GM18517 (cell line): Measurements from ENCODE around the gene TMPRSS11E.
"Not testable (repeated sequence)": the region's sequence is repeated elsewhere in the genome, so short reads cannot be mapped to it uniquely, and the experiment has no call there.

Experiments
- ATAC-seq: cut with Tn5 transposase; IDR thresholded peaks from one replicate; pipeline ENCODE4 v1.9.1; 2021; ENCODE audit warnings: mild to moderate bottlenecking, moderate library complexity; ENCODE audit not compliant: unreplicated experiment

The TMPRSS11E gene

GRCh38 chr4:68461790-68462189, 14.5 kb downstream of the TMPRSS11E start:
- ATAC-seq, result no peak

DNA sequence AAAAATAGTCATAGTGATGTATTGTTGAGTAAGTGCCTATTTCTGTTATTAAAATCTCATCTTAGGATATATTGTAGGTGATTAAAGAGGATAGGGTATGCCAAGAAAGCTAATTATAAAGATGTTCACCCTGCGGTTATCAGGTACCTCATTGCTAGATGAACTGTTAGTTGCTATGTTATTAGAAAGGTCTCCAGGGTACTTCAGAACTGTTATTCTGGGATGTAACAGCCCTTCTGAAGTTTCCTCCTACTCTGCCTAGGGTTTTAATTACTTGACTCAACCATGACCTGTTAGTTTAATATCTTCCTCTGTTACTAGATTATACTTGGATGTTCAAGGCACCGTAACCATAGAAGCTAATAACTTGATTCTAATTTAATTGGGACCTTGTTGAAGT, 15.4 kb downstream of the TMPRSS11E start:
- ATAC-seq, result no peak

- no peak for ATAC-seq
These were observed 16.5 kb downstream of the TMPRSS11E start for GRCh38 chr4:68463796-68464195.

- no peak for ATAC-seq
These were observed 17.8 kb downstream of the TMPRSS11E start for GRCh38 chr4:68465058-68465457.

DNA sequence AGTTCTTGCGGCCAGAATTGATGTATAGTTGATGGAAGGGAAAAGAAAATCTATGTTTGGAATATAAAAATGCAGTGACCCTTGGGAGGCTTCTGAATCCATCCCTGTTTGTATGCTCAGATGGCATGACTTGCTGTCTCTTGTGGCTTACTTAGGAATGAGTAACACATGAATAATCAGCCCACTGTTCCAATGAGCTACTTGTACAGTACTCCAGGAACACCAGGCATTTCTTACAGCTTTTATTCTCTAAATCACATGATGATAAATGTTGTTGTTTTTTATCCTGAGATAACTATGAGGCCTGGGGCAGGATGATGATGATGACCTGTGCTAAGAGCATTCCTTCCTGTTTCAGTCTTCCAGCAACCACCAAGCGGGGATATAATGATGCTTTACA, 18.9 kb downstream of the TMPRSS11E start:
- ATAC-seq, result no peak

- no peak for ATAC-seq
These were observed 19.5 kb downstream of the TMPRSS11E start for GRCh38 chr4:68466751-68467150.

DNA sequence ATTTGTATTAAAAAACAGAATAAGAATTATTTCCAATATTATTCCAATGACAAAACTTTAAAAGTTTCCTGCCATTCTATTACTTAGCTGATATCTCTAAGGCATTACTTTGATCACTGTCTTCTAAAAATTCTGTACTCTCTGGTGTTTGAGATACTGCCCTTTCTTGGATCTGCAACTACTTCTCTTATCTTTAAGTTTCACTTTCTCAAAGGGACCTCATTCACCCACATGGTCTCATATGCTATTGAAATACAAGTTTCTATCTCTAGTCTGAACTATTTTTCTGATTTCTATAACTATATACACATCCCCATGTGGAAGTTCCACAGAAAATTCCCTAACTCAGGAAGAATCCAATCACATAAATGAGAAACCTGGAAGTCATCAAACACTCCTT, 22.2 kb downstream of the TMPRSS11E start:
- ATAC-seq, result no peak

GRCh38 chr4:68476191-68476590, 28.9 kb downstream of the TMPRSS11E start:
- ATAC-seq, result no peak

DNA sequence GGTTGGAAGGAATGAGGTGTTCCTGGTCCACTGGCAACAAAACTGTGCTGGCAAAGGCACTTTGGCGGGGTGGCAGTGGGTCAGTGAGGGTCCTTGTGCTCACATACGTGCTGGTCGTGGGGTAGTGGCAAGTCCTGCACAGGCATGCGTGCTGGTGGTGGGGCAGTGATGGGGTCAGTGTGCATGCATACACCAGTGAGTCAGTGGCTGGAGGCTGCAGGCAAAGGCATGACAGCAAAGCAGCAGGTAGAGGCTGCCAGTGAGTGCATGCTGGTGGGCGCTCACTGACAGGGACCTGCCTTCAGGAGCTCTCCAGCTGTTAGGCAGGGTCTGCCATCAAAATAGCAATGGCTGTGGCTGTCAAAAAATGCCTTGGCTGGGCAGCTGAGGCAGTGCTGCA, 42.1 kb downstream of the TMPRSS11E start:
- ATAC-seq, result no peak

DNA sequence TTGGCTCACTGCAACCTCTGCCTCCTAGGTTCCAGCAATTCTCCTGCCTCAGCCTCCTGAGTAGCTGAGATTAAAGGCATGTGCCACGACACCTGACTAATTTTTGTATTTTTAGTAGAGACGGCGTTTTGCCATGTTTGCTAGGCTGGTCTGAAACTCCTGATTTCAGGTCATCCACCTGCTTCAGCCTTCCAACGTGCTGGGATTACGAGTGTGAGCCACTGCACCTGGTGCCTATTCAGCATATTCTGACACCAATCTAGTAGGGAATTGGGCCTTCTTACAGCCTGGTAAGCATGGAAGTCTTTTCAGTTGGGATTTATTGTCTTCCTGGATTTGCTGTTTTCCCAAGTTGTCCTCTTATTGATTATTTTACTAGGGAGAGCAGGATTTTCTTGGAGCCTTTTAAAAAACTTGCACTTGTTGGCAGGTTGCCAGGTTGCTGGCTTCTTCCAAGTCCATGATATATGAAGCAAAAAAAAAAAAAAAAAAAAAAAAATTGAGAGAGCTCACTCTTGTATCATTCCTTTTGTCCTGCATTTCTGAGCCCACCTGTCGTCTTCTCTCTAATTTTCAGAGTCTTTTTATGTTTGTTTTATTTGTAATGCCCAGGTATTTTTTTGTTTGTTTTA, 43.7 kb downstream of the TMPRSS11E start:
- ATAC-seq, result no peak

GRCh38 chr4:68494688-68495087, 47.4 kb downstream of the TMPRSS11E start:
- no peak for ATAC-seq

DNA sequence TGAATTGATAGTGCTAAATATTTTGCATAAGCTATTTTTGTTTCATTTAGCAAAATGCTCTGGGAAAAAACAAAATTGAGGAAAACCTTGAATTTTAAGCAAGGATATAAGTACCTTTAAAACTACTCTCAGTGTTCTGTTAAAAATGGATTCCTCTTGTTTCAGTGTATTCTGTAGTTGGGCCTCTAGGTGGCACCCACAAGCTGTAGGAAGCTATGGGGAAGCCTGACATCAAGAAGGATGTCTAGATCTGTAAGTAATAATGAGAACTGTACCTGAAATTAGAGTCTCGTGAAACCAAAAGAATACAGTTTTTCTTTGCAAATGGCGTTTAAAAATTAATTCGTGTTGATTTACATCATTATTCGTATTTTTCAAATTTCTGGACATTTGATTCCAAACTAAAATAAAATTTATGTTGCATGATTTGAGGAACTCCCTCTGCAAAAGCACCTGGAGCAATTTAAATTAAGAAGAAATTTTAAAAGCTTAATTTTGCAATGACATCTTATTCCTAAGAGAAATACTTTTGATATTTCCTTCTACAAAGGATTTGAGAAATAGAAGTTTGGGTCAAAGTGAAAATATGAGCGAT, 51.2 kb downstream of the TMPRSS11E start:
- peak; percentile 85 for ATAC-seq

- ATAC-seq, result no peak
These were observed 51.8 kb downstream of the TMPRSS11E start for GRCh38 chr4:68499021-68499420.

DNA sequence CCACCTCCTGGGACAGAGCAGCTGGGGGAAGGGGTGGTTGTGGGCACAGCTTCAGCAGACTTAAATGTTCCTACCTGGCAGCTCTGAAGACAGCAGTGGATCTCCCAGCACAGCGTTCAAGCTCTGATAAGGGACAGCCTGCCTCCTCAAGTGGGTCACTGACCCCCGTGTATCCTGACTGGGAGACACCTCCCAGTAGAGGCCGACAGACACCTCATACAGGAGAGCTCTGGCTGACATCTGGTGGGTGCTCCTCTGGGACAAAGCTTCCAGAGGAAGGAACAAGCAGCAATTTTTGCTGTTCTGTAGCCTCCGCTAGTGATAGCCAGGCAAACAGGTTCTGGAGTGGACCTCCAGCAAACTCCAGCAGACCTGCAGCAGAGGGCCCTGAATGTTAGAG, 56.2 kb downstream of the TMPRSS11E start:
- ATAC-seq, result not testable (repeated sequence)

DNA sequence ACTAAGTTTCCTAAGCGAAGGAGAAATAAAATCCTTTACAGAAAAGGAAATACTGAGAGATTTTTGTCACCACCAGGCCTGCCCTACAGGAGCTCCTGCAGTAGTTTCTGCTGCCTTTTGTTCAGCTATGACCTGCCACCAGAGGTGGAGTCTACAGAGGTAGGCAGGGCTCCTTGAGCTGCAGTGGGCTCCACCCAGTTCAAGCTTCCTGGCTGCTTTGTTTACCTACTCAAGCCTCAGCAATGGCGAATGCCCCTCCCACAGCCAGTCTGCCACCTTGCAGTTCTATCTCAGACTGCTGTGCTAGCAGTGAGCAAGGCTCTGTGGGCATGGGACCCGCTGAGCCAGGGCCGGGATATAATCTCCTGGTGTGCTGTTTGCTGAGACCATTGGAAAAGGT, 57.6 kb downstream of the TMPRSS11E start:
- not testable (repeated sequence) for ATAC-seq

GRCh38 chr4:68505452-68505851, 58.2 kb downstream of the TMPRSS11E start:
- not testable (repeated sequence) for ATAC-seq

DNA sequence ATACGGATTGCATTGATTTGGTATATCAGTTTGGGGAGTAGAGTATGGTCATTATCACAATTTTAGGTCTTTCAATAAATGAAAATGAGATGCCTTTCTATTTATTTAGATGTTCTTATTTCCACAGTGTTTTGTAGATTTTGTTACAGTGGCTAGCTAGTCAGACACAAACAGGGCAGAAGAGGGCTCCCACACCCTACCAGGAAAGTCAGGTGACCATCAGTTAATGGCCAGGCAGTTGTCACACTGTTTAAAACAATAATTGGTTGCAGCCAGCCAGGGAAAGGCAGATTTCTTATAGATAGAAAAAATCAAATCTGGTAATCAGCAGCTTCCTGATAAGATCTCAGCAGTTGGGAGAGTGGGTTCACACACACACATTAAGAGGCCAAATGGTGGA, 71.6 kb downstream of the TMPRSS11E start:
- ATAC-seq, result no peak

GRCh38 chr4:68520985-68521384, 73.7 kb downstream of the TMPRSS11E start:
- no peak for ATAC-seq

- ATAC-seq, result not testable (repeated sequence)
These were observed 75.0 kb downstream of the TMPRSS11E start for GRCh38 chr4:68522232-68522631.

DNA sequence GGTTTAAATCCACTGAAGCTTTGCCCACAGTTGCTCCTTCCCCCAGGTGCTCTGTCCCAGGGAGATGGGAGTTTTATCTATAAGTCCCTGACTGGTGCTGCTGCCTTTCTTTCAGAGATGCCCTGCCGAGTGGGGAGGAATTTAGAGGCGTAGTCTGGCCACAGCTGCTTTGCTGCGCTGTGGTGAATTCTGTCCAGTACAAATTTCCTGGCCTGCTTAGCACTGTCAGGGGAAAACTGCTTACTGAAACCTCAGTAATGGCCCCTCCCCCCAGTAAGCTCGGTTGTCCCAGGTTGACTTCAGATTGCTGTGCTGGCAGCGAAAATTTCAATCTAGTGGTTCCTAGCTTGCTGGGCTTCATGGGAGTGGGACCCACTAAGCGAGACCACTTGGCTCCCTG, 88.7 kb downstream of the TMPRSS11E start:
- ATAC-seq, result no peak

DNA sequence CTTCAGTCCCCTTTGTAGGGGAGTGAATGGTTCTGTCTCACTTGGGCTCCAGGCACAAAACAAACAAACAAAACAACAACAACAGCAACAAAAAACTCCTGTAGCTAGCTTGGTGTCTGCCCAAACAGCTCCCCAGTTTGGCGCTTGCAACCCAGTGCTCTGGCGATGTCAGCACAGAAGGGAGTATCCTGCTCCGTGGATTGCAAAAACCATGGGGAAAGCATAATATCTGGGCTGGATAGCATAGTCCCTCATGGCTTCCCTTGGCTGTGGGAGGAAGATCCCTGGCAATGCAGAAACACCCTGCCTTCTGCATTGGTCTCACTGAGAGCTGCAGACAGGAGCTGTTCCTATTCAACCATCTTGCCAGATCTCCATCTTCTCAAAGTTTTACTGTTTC, 89.1 kb downstream of the TMPRSS11E start:
- no peak for ATAC-seq

- not testable (repeated sequence) for ATAC-seq
These were observed 95.5 kb downstream of the TMPRSS11E start for GRCh38 chr4:68542742-68543141.
